Purkinje cell (primary cell): ENCODE results near the gene ERH. TPM values are rescaled to one million over a fixed set of nuclear protein-coding genes. Genes with fewer than 3 reads are reported as not detected.

Experiments used
- polyA plus RNA-seq: library from polyadenylated mRNA; unstranded; fragments of >200 nt; fragmentation: Nextera tagmentation; gene quantifications from 2 replicates; pipeline ENCODE4 v1.2.1, GENCODE V29; 2014

Gene ERH
- 122 and 127 TPM in 2 replicates for polyA plus RNA-seq

GRCh38 chr14:69398053-69398817, at the start of gene ERH, which contains the start of gene SLC39A9:
Gene ERH (minus strand): TSS chr14:69398299. CDS start chr14:69398233, 66 bp downstream.
Gene SLC39A9 (plus strand): TSS chr14:69398692. CDS start chr14:69399370, 678 bp downstream.

Other genes with a start within 250 kb of the ERH start
- 14.7 and 16.7 TPM in 2 replicates for gene DCAF5, start 245.2 kb downstream of the ERH start, polyA plus RNA-seq
- 11.6 and 15.7 TPM in 2 replicates for gene EXD2, start 206.8 kb downstream of the ERH start, polyA plus RNA-seq
- gene GALNT16, start 138.1 kb downstream of the ERH start, polyA plus RNA-seq: 9.8 and 23.2 TPM in 2 replicates
- gene SLC39A9, start 393 bp upstream of the ERH start, polyA plus RNA-seq: 34.6 and 36.1 TPM in 2 replicates
- gene PLEKHD1, start 86.4 kb upstream of the ERH start, polyA plus RNA-seq: 46.0 and 58.9 TPM in 2 replicates
- 0.13 TPM in 1 of 2 replicates, not detected in the other for gene CCDC177, start 176.6 kb upstream of the ERH start, polyA plus RNA-seq
- 2.0 and 7.0 TPM in 2 replicates for gene SUSD6, start 213.3 kb upstream of the ERH start, polyA plus RNA-seq